GM12875 (cell line): ENCODE measurements around the gene MMRN1.

Source experiments
- H3K4me3 ChIP-seq: one replicate; pipeline ENCODE4 v1.5.1; 2011; ENCODE audit warnings: low read depth, low read length, control low read depth
- TF ChIP-seq, protein P1 (sequence below): IDR thresholded peaks from 2 replicates; pipeline ENCODE4 v1.5.1; 2011; ENCODE audit warnings: low read depth, mild to moderate bottlenecking, control low read depth, inconsistent platforms, low read length, moderate library complexity, borderline replicate concordance; ENCODE audit not compliant: insufficient read depth

Gene MMRN1

DNA sequence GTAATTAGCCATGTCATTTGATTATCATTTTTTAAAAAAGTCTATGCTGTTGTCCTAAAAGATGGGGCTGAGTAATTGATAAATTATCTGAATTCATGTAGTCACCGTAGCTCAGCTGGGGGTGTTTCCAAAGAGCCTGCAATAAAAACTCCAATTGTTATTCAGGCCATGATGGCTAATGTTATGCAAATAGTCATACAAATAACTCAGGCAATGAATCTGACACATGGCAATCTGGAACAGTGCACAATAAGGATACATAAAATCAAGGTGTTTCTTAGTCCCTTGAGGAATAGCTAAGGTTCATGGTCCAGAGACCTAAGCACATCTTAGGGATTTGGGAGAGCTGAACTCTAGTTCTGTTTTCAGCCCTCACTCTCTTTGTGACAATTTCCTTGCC is 15.2 kb downstream of the MMRN1 start:
- TF ChIP-seq, protein P1, sequence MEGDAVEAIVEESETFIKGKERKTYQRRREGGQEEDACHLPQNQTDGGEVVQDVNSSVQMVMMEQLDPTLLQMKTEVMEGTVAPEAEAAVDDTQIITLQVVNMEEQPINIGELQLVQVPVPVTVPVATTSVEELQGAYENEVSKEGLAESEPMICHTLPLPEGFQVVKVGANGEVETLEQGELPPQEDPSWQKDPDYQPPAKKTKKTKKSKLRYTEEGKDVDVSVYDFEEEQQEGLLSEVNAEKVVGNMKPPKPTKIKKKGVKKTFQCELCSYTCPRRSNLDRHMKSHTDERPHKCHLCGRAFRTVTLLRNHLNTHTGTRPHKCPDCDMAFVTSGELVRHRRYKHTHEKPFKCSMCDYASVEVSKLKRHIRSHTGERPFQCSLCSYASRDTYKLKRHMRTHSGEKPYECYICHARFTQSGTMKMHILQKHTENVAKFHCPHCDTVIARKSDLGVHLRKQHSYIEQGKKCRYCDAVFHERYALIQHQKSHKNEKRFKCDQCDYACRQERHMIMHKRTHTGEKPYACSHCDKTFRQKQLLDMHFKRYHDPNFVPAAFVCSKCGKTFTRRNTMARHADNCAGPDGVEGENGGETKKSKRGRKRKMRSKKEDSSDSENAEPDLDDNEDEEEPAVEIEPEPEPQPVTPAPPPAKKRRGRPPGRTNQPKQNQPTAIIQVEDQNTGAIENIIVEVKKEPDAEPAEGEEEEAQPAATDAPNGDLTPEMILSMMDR = no peak
- no peak overlapping the region for H3K4me3 ChIP-seq

DNA sequence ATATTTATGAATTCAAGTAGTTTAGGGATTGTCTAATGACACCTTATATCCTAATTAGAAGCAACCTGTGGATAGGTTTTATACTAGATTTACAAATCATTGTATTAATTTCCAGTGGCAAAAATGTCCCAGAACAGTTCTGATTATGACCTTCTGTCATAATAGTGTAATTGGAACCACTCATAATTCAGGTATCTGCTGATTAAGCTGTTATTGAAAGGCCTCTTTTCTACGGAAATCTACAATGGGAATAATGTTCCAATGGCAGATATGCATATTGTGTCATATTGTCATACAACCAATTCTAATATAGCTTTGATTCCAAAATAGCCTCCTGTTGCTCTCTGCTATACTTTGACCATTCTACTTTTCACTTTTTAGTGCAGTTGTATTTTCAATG is 19.0 kb downstream of the MMRN1 start:
- TF ChIP-seq, protein P1 = no peak
- no peak overlapping the region for H3K4me3 ChIP-seq

DNA sequence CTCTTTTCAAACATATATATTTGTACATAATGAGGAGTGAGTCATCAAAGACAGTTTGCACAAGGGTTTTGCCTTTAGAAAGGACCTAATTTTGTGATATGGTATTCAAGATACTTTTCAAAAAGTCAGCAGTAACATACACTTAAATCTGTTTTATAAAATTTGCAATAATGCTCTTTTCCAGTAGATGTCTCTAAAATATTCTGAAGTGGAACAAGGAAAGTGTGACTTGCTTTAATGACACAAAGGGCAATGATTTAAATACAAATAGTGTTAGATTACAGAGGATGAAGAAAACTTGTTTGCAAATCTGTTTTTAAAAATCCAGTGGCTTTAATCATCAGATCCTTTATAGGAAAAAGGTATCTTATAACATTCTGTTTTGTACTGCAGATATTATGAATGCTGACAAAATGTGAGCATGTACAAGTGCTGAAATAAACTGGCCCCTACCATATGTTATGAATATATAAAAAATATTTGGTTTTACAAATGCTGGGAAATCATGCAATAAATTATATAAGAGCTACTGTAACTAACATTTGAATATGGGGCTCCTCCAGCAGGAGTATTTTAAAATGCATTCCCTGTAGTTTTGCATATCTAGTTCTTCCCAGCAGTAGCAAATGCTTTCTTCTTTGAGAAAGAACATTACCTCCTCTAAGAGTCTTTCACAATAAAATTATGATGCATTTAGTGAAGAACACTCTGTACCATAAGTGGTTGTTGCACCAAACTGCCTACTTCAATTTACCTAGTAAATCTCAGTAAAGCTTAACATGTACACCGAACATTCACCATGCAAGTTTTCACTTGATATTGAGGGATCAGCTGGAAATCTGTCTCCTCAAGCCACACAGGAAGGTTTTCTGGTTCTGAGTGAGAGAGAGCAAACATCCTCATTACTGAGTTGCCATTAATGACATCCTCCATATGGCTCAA is 20.2 kb downstream of the MMRN1 start:
- H3K4me3 ChIP-seq = no peak overlapping the region
- TF ChIP-seq, protein P1 = no peak

DNA sequence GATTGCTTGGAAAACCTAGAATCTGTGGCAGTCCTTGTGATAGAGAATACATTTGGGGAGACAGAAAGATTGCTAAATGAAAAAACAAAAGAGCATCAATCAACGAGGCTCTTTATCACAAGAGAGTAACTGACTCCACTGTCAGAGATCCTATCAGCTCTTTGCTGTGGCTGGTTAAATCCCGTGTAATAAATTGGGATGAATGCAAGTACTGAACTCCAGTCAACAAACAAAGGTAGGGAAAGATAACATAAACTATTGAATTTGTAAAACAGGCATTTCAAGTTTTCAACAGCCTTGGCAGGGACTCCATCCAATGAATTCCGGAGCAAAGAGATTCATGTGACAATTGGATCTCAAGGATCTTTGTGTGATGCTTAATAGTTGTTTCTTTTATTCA is 21.3 kb downstream of the MMRN1 start:
- TF ChIP-seq, protein P1 = no peak

DNA sequence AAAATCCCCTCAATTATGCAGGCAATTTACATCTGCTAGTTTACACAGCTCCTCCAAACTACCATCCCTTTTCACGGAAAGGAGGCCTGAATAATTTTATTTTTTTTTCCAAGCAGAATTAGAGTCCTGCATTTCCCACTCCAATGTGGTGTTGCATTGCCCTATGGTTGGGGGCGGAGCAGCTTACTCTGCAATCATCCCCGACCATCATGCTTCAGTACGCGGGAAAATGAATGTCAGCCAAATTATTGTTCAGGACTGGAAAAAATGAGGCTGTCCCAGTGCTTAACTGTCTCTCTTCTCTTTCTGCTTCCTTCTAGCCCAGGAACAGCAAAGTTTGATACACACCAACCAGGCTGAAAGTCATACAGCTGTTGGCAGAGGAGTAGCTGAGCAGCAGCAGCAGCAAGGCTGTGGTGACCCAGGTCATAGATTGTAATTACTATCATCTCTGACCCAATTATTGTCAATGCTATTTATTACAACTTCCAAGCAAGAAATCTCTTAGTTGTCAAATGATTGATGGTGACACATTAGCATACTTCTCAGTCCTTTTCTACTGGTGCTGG is 28.3 kb downstream of the MMRN1 start:
- TF ChIP-seq, protein P1 = no peak
- no peak overlapping the region for H3K4me3 ChIP-seq

More for the DNA sequence above, 21.3 kb downstream of the MMRN1 start:
- H3K4me3 ChIP-seq = no peak overlapping the region

DNA sequence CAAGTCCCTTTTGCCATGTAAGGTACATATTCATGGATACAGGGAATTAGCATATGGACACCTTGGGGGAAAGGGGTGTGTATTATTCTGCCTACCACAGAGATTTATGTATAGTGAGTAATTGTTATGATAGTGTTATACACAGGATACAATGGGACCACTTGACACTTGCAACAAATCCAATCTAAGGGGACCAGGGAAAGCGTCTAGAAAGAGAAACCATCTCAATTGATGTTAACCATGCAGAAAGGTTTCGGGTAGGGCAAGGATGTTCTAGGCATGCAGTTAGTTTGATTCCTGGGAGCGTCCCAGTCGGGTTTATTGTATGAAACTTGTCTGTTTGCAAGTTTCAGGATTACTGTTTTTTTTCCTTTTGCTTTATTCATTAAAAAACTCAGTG is 34.2 kb downstream of the MMRN1 start:
- H3K4me3 ChIP-seq = no peak overlapping the region
- TF ChIP-seq, protein P1 = no peak
